Measurements from ENCODE around the gene FGF4. TPM values are rescaled to one million over a fixed set of nuclear protein-coding genes. Genes with fewer than 3 reads are reported as not detected.

Gene FGF4
- total RNA-seq, 1 experiment from 2014 or later: not detected

GRCh38 chr11:69818603-69819441 is 43.7 kb upstream of the FGF4 start, which contains the start of gene FGF3:
TSS of gene FGF3 (minus strand) at chr11:69819416. CDS start at chr11:69818933, 483 bp downstream.
- peaks cover 16% of the 10 kb centered on the region for H3K27me3 ChIP-seq (replicated peaks; ENCODE audit: control insufficient read depth, insufficient read depth, low read length)
- H3K36me3 ChIP-seq (ENCODE audit: control insufficient read depth, insufficient read depth, low read length): no peaks in the 10 kb centered on the region
- ChIA-PET CTCF (interaction anchor here (0.6 to 1.5 kb wide), 5 partner anchors 9 to 24 kb away, joined by 3 to 6 read pairs (median 3); no protein-coding TSS in a partner anchor), POLR2A (no interaction called here)
- intact Hi-C loops (cut with micrococcal nuclease; ENCODE audit: unreplicated experiment): no loop called here
- peaks cover 19% of the 10 kb centered on the region for H3K4me1 ChIP-seq
- Mint-ChIP-seq H3K4me1 (ENCODE audit: low read depth, unreplicated experiment) (no peaks in the 10 kb centered on the region), H3K27me3 (ENCODE audit: insufficient read depth, unreplicated experiment) (peaks cover 25% of the 10 kb centered on the region), H3K4me3 (ENCODE audit: unreplicated experiment) (no peak within 1 kb of the TSS), H3K27ac (ENCODE audit: unreplicated experiment) (no peak within 1 kb of the TSS), H3K36me3 (ENCODE audit: insufficient read depth, unreplicated experiment) (no peaks in the 10 kb centered on the region), H3K9me3 (ENCODE audit: unreplicated experiment) (no peaks in the 10 kb centered on the region)
- peak within 1 kb of the TSS; percentile 39 for H3K4me3 ChIP-seq (ENCODE audit: low read depth, low read length)
- TF ChIP-seq CTCF (IDR thresholded peaks at IDR 0.05; ENCODE audit: insufficient read depth in 1 of 2, low read depth in 1 of 2, low read length in 1 of 2, severe bottlenecking in 1 of 2, unreplicated experiment in 1 of 2): no peak
- H3K9me3 ChIP-seq: no peaks in the 10 kb centered on the region
- DNase-seq: peak in 1 of 2 experiments; percentile 39
- no TSS peak for BruUV-seq (replicated peaks)

DNA sequence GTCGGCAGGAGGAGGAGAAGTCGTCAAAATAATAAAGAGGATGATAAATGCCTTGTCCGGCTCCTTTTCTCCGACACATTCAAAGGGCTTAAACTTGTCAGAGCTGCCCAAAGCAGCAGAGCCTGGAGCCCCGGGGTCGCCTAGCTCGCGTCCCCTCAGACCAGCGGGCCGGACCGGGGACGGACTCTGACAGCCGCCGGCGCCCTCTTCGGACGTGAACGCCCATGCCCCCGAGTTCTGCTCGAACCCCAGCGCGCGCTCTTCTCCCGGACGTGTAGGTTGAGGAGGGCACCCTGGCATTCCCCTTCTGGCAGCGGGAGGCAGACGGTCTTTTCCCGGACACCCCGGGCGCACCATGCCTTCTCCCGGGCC is 43.1 kb upstream of the FGF4 start:
- Histone ChIP-seq H3K36me3 (ENCODE audit: control insufficient read depth, insufficient read depth, low read length) (no peaks in the 10 kb centered on the region), H3K9me3 (no peaks in the 10 kb centered on the region), H3K4me3 (ENCODE audit: low read depth, low read length) (peak overlapping the region; percentile 39), H3K27me3 (replicated peaks; ENCODE audit: control insufficient read depth, insufficient read depth, low read length) (peaks cover 16% of the 10 kb centered on the region), H3K4me1 (peaks cover 17% of the 10 kb centered on the region)
- Mint-ChIP-seq H3K4me1 (ENCODE audit: low read depth, unreplicated experiment) (no peaks in the 10 kb centered on the region), H3K27ac (ENCODE audit: unreplicated experiment) (no peak overlapping the region), H3K4me3 (ENCODE audit: unreplicated experiment) (no peak overlapping the region), H3K9me3 (ENCODE audit: unreplicated experiment) (no peaks in the 10 kb centered on the region), H3K27me3 (ENCODE audit: insufficient read depth, unreplicated experiment) (peaks cover 25% of the 10 kb centered on the region), H3K36me3 (ENCODE audit: insufficient read depth, unreplicated experiment) (no peaks in the 10 kb centered on the region)
- no peak for TF ChIP-seq CTCF (IDR thresholded peaks at IDR 0.05; ENCODE audit: insufficient read depth in 1 of 2, low read depth in 1 of 2, low read length in 1 of 2, severe bottlenecking in 1 of 2, unreplicated experiment in 1 of 2)
- ChIA-PET CTCF (interaction anchor here (0.6 to 1.5 kb wide), 4 partner anchors 8 to 24 kb away, joined by 3 to 6 read pairs (median 3); no protein-coding TSS in a partner anchor), POLR2A (no interaction called here)
- intact Hi-C loops (cut with micrococcal nuclease; ENCODE audit: unreplicated experiment): no loop called here
- no TSS peak for BruUV-seq (replicated peaks)
- DNase-seq: no peak

- Mint-ChIP-seq H3K27ac (ENCODE audit: unreplicated experiment) (no peak overlapping the region), H3K36me3 (ENCODE audit: insufficient read depth, unreplicated experiment) (no peaks in the 10 kb centered on the region), H3K4me1 (ENCODE audit: low read depth, unreplicated experiment) (no peaks in the 10 kb centered on the region), H3K4me3 (ENCODE audit: unreplicated experiment) (peak overlapping the region; percentile 23), H3K27me3 (ENCODE audit: insufficient read depth, unreplicated experiment) (peaks cover 24% of the 10 kb centered on the region), H3K9me3 (ENCODE audit: unreplicated experiment) (no peaks in the 10 kb centered on the region)
- H3K4me1 ChIP-seq: peaks cover 17% of the 10 kb centered on the region
- BruUV-seq (replicated peaks): no TSS peak
- H3K4me3 ChIP-seq (ENCODE audit: low read depth, low read length): peak overlapping the region; percentile 39
- TF ChIP-seq CTCF (IDR thresholded peaks at IDR 0.05; ENCODE audit: insufficient read depth in 1 of 2, low read depth in 1 of 2, low read length in 1 of 2, severe bottlenecking in 1 of 2, unreplicated experiment in 1 of 2): no peak
- H3K27me3 ChIP-seq (replicated peaks; ENCODE audit: control insufficient read depth, insufficient read depth, low read length): peaks cover 16% of the 10 kb centered on the region
- no peaks in the 10 kb centered on the region for H3K36me3 ChIP-seq (ENCODE audit: control insufficient read depth, insufficient read depth, low read length)
- intact Hi-C loops (cut with micrococcal nuclease; ENCODE audit: unreplicated experiment): no loop called here
- peak in 1 of 2 experiments; percentile 67 for DNase-seq
- POLR2A ChIA-PET: no interaction called here
- H3K9me3 ChIP-seq: no peaks in the 10 kb centered on the region
- CTCF ChIA-PET: interaction anchor here (0.7 to 1.5 kb wide), 3 partner anchors 15 to 25 kb away, joined by 3 read pairs; no protein-coding TSS in a partner anchor
Observed at GRCh38 chr11:69817265-69818230, 42.4 kb upstream of the FGF4 start.
